GM12892 (cell line): ENCODE results near the gene SLCO1B3.

Source experiments
- POLR2A ChIP-seq: IDR thresholded peaks from 2 replicates; pipeline ENCODE4 v1.6.1; 2011; ENCODE audit warnings: low read depth, low read length, control low read depth
- POLR2AphosphoS5 ChIP-seq: IDR thresholded peaks from 2 replicates; pipeline ENCODE4 v1.6.1; 2011; ENCODE audit warnings: low read depth, low read length, control low read depth
- TAF1 ChIP-seq: IDR thresholded peaks from 2 replicates; pipeline ENCODE4 v1.6.1; 2011; ENCODE audit warnings: low read depth, mild to moderate bottlenecking, control low read depth, low read length, borderline replicate concordance

DNA sequence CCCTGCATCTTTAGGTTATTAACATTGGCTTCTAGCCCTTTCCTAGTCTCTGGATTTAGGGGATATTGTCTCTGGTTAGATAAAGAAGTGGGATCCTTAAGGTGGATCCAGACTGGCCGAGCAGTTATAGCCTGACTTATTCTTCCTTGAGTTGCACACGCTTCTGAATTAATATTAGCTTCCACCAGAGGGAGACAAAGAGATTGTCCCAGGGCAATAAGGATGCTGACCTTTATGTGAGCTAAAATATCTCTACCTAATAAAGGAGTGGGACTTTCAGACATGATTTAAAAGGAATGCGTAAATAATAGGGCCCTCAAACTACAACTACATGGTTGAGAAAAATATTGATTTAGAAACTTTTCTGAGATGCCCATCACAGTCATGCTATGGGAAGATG is 139.7 kb downstream of the SLCO1B3 start:
- TF ChIP-seq POLR2A (no peak), TAF1 (no peak), POLR2AphosphoS5 (no peak)
